ENCODE data around the gene HIVEP3.

The HIVEP3 gene

DNA sequence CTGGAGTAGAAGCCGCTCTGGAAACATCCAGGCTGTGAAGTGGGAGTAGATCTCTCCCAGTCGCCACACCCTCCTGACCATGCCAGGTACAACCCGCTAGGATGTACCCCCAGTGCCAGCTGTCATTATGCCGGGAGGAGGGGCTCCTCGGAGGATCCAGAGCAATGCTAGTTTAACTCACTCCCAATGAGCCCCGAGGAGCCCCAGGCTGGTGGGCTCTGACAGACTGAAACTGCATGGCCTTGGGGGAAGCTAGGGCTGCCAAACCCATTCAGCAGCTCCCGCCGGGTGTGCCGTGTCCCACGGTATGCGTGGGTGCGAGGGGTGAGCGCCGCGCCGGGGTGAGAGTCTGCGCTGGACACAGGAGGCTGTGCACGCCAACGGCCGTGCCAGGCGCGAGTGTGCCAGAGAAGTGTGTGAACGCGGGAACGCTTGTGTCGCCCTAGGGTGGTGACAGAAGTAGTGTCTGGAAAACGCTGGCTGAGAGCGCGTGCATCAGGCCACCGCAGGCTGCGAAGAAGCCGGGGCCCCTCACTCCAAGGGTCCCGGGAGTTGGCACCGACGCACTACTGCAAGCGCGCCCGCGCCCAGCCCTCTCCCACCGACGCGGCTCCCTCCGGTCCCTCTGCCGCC lies 257.2 kb downstream of the HIVEP3 start:
- no peak for TF ChIP-seq FOXM1 (IDR thresholded peaks at IDR 0.05; ENCODE audit: borderline replicate concordance, low read depth)
- TF ChIP-seq TAF1 (IDR thresholded peaks at IDR 0.05; ENCODE audit: low read depth): no peak
- TF ChIP-seq CEBPB (IDR thresholded peaks at IDR 0.05): no peak
- TF ChIP-seq NFIC (IDR thresholded peaks at IDR 0.05): no peak
- TF ChIP-seq, protein P1, sequence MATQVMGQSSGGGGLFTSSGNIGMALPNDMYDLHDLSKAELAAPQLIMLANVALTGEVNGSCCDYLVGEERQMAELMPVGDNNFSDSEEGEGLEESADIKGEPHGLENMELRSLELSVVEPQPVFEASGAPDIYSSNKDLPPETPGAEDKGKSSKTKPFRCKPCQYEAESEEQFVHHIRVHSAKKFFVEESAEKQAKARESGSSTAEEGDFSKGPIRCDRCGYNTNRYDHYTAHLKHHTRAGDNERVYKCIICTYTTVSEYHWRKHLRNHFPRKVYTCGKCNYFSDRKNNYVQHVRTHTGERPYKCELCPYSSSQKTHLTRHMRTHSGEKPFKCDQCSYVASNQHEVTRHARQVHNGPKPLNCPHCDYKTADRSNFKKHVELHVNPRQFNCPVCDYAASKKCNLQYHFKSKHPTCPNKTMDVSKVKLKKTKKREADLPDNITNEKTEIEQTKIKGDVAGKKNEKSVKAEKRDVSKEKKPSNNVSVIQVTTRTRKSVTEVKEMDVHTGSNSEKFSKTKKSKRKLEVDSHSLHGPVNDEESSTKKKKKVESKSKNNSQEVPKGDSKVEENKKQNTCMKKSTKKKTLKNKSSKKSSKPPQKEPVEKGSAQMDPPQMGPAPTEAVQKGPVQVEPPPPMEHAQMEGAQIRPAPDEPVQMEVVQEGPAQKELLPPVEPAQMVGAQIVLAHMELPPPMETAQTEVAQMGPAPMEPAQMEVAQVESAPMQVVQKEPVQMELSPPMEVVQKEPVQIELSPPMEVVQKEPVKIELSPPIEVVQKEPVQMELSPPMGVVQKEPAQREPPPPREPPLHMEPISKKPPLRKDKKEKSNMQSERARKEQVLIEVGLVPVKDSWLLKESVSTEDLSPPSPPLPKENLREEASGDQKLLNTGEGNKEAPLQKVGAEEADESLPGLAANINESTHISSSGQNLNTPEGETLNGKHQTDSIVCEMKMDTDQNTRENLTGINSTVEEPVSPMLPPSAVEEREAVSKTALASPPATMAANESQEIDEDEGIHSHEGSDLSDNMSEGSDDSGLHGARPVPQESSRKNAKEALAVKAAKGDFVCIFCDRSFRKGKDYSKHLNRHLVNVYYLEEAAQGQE (IDR thresholded peaks at IDR 0.05; ENCODE audit: low read depth): no peak
- TF ChIP-seq TEAD4 (IDR thresholded peaks at IDR 0.05): no peak
- TF ChIP-seq, protein P2, sequence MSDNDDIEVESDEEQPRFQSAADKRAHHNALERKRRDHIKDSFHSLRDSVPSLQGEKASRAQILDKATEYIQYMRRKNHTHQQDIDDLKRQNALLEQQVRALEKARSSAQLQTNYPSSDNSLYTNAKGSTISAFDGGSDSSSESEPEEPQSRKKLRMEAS (IDR thresholded peaks at IDR 0.05): no peak
- no peak for TF ChIP-seq EGR1 (IDR thresholded peaks at IDR 0.05)
- TF ChIP-seq YY1 (IDR thresholded peaks at IDR 0.05; ENCODE audit: low read depth): no peak
- no peak for TF ChIP-seq TCF12 (IDR thresholded peaks at IDR 0.05; ENCODE audit: low read depth)
- TF ChIP-seq ZBTB7A (IDR thresholded peaks at IDR 0.05; ENCODE audit: low read depth): no peak
- TF ChIP-seq, protein P3, sequence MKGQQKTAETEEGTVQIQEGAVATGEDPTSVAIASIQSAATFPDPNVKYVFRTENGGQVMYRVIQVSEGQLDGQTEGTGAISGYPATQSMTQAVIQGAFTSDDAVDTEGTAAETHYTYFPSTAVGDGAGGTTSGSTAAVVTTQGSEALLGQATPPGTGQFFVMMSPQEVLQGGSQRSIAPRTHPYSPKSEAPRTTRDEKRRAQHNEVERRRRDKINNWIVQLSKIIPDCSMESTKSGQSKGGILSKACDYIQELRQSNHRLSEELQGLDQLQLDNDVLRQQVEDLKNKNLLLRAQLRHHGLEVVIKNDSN (IDR thresholded peaks at IDR 0.05): no peak
- TF ChIP-seq EP300 (IDR thresholded peaks at IDR 0.05; ENCODE audit: borderline replicate concordance): no peak
- no peak for TF ChIP-seq CREB1 (IDR thresholded peaks at IDR 0.05; ENCODE audit: low read depth)
- no peak for TF ChIP-seq RAD21 (IDR thresholded peaks at IDR 0.05; ENCODE audit: low read depth)

DNA sequence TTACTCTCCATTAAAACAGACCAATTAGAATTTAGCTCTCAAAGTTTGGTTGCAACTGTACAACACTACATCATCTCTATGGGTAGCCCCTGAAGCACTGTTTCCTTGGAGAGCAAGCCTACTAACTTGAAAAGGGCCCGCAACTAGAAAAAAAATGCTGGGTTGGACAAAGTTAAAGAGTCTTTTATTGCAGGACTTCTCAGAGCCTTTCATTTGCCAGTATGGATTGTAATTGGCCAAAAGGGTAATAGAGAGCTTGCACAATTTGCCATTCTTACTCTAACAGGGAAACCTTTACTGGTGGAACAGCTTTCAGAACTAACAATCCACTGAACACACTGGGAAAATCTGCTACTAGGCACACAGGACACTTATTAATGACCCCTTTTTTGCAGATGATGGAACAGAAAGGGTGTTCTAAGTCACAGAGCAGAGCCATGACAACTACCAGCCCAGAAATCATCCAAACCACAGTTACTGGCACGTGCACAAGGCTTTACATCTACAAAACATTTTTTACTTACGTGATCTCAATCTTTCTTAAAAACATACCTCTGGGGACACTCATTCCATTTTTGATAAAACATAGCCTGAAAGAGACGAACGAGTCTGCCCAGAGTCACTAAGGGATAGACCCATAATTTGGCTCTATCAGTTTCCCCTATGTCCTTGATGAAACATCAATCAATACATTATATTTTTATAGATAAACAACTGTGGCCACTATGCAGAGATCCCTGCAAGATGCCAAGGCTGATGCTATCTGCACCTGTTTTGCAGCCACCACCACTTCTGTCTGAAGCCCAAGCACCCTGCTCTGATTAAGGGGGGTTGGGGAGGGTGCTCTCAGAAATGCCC lies 257.9 kb downstream of the HIVEP3 start:
- TF ChIP-seq CEBPB (IDR thresholded peaks at IDR 0.05) (no peak), EP300 (IDR thresholded peaks at IDR 0.05; ENCODE audit: borderline replicate concordance) (no peak), RAD21 (IDR thresholded peaks at IDR 0.05; ENCODE audit: low read depth) (no peak)

DNA sequence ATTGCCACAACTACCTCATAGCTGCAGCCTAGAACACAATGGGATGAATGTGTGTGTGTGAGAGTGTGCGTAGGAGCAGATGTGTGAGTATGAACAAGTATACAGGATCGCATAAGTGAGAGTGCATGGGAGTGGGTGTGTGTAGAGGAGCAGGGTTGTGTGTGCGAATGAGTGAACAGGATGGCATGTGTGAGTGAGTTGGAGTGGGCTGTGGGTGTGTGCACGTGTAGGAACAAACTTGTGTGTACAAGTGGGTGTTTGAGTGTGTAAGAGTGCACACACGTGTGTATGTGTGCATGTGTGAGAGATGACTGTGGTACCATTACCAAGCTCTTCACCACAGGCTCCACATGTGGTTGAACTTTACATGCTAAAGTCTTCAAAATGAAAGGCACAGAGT lies 258.8 kb downstream of the HIVEP3 start:
- TF ChIP-seq YY1 (IDR thresholded peaks at IDR 0.05; ENCODE audit: low read depth): no peak
- no peak for TF ChIP-seq TAF1 (IDR thresholded peaks at IDR 0.05; ENCODE audit: low read depth)

DNA sequence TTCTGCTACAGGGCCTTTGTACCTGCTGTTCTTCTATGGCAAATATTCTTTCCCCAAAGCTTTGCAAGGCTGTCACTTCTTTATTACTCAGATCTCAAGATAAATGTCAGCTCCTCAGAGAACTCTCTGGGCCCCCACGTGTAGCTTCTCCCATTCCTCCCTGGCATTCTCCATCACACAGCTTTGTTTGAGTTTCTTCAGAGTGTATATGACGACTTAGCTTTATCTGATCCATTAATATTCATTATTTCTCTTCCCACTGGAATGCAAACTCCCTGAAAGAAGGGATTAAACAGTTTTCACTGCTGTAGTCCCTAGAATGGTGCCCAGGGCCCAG lies 259.6 kb downstream of the HIVEP3 start:
- TF ChIP-seq CEBPB (IDR thresholded peaks at IDR 0.05) (no peak), TCF12 (IDR thresholded peaks at IDR 0.05; ENCODE audit: low read depth) (no peak), EGR1 (IDR thresholded peaks at IDR 0.05) (no peak)
- TF ChIP-seq, protein P1 (IDR thresholded peaks at IDR 0.05; ENCODE audit: low read depth): no peak

DNA sequence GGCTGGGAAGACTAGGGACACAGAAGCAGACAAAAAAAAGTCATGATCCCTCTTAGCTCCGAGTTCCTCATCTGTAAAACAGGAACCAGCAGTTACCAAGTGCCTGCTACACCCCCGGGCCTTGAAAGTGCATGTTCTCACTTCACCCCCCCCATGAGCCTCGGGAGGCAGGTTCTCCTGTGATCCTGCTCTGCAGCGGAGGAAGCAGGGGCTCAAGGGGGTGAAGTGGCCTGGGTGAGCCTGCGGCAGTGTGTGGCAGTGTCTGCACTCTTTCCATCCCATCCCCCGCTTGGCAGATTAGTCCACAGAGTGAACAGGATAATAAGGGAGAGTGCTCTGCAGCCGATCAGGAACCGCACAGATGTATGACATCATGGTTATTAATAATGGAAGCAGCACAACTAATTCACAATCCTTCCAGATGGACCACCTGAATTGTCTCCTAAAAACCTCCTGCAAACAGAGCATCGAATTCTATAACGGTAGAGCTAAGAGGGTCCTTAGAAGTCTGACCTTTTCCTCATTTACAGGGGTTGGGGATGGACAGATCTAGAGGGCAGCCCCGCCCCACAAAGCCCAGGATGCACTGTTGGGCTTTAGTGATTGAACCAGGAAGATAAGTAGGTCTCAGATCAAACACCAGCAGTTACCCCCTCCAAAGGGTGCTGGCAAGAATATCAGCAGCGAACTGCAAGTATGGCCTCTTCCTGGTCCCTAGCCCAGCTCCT lies 260.1 kb downstream of the HIVEP3 start:
- TF ChIP-seq CEBPB (IDR thresholded peaks at IDR 0.05) (no peak), CREB1 (IDR thresholded peaks at IDR 0.05; ENCODE audit: low read depth) (no peak), TAF1 (IDR thresholded peaks at IDR 0.05; ENCODE audit: low read depth) (no peak), TCF12 (IDR thresholded peaks at IDR 0.05; ENCODE audit: low read depth) (no peak), NFIC (IDR thresholded peaks at IDR 0.05) (no peak), TEAD4 (IDR thresholded peaks at IDR 0.05) (no peak), RAD21 (IDR thresholded peaks at IDR 0.05; ENCODE audit: low read depth) (no peak)
- TF ChIP-seq, protein P3 (IDR thresholded peaks at IDR 0.05): no peak

DNA sequence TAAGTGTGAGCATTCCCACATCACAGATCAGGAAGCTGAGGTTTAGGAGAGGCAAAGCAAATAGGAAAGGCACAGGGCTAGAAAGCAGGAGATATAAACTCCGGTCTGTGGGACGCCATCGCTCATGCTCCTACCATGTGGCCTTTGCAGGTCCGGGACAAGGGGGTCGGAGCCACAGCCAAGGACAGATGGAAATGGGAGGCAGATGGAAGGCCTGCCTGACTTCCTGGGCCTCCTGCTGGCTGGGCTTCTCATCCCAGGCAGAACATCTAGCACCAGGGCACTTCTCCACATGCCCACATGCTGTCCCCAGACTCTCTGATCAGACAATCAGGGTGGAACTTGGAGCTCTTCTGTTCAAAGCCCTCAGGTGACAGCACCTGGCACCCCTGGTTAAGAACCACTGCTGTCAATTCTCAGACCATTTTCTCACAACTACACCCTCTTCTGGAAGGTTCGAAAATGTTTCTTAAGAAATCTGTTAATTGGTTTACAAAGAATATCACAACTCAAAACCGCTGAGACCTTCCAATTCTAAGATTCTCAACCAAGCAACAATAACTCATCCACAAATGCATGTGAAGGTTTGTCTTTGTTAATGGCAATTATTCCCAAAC lies 260.9 kb downstream of the HIVEP3 start:
- TF ChIP-seq EGR1 (IDR thresholded peaks at IDR 0.05): no peak
- TF ChIP-seq FOXM1 (IDR thresholded peaks at IDR 0.05; ENCODE audit: borderline replicate concordance, low read depth): no peak
- no peak for TF ChIP-seq EP300 (IDR thresholded peaks at IDR 0.05; ENCODE audit: borderline replicate concordance)
- TF ChIP-seq, protein P1 (IDR thresholded peaks at IDR 0.05; ENCODE audit: low read depth): no peak
- TF ChIP-seq, protein P3 (IDR thresholded peaks at IDR 0.05): no peak
- TF ChIP-seq ZBTB7A (IDR thresholded peaks at IDR 0.05; ENCODE audit: low read depth): no peak
- TF ChIP-seq, protein P2 (IDR thresholded peaks at IDR 0.05): no peak
- TF ChIP-seq TAF1 (IDR thresholded peaks at IDR 0.05; ENCODE audit: low read depth): no peak
- TF ChIP-seq CREB1 (IDR thresholded peaks at IDR 0.05; ENCODE audit: low read depth): no peak
- no peak for TF ChIP-seq TEAD4 (IDR thresholded peaks at IDR 0.05)
- no peak for TF ChIP-seq NFIC (IDR thresholded peaks at IDR 0.05)
- TF ChIP-seq CEBPB (IDR thresholded peaks at IDR 0.05): no peak
- no peak for TF ChIP-seq RAD21 (IDR thresholded peaks at IDR 0.05; ENCODE audit: low read depth)
- no peak for TF ChIP-seq YY1 (IDR thresholded peaks at IDR 0.05; ENCODE audit: low read depth)
- no peak for TF ChIP-seq TCF12 (IDR thresholded peaks at IDR 0.05; ENCODE audit: low read depth)
